Thyroid gland (tissue), 4 donors: ENCODE measurements around the gene ARL13B.
"Not testable (repeated sequence)": the region's sequence is repeated elsewhere in the genome, so short reads cannot be mapped to it uniquely, and the experiment has no call there.

Source experiments
- CTCF ChIP-seq, 6 experiments: fragments of 200-600 bp in 3 of 6; fragments of 450-650 bp in 3 of 6; sonication (generic) in 3 of 6; IDR thresholded peaks; one replicate each; pipeline ENCODE4 v1.5.1; 2016 to 2019; ENCODE audit warnings: antibody characterized with exemption in 6 of 6, mild to moderate bottlenecking in 2 of 6, inconsistent platforms in 1 of 6, moderate library complexity in 1 of 6
- POLR2A ChIP-seq, 2 donors: fragments of 450-650 bp; IDR thresholded peaks; one replicate each; pipeline ENCODE4 v1.6.1; 2017; ENCODE audit warnings: antibody characterized with exemption in 2 of 2, mild to moderate bottlenecking in 2 of 2, moderate library complexity in 1 of 2

DNA sequence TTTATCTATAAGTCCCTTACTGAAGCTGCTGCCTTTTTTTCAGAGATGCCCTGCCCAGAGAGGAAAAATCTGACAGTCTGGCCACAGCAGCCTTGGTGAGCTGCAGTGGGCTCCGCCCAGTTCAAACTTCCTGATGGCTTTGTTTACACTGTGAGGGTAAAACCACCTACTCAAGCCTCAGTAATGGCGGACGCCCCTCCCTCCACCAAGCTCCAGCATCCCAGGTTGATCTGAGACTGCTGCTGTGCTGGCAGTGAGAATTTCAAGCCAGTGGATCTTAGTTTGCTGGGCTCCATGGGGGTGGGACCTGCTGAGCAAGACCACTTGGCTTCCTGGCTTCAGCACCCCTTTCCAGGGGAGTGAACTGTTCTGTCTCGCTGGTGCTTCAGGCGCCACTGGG is 100.6 kb downstream of the ARL13B start:
- not testable (repeated sequence) for TF ChIP-seq POLR2A, CTCF (IDR thresholded peaks at IDR 0.05)
